Liver (tissue), 3 donors: Measurements from ENCODE around the gene NDFIP1.

Source experiments
- CTCF ChIP-seq: fragments of 150-350 bp; IDR thresholded peaks from 2 replicates; pipeline ENCODE4 v1.5.1; 2017; ENCODE audit warnings: improper control_type of control experiment, low read depth, low read length; ENCODE audit not compliant: missing input control
- EGR1 ChIP-seq, 2 donors: IDR thresholded peaks; 2 replicates each; pipeline ENCODE4 v1.6.1; 2016 to 2018; ENCODE audit warnings: antibody characterized with exemption in 2 of 2, low read depth in 2 of 2
- FOXA1 ChIP-seq: IDR thresholded peaks from 2 replicates; pipeline ENCODE4 v1.6.1; 2016; ENCODE audit warnings: antibody characterized with exemption
- FOXA2 ChIP-seq: IDR thresholded peaks from 2 replicates; pipeline ENCODE4 v1.6.1; 2016; ENCODE audit warnings: antibody characterized with exemption
- JUND ChIP-seq, 2 donors: IDR thresholded peaks; 2 replicates each; pipeline ENCODE4 v1.6.1; 2016; ENCODE audit warnings: antibody characterized with exemption in 2 of 2
- MAX ChIP-seq: IDR thresholded peaks from 2 replicates; pipeline ENCODE4 v1.6.1; 2016; ENCODE audit warnings: antibody characterized with exemption
- RAD21 ChIP-seq, 2 donors: IDR thresholded peaks; 2 replicates each; pipeline ENCODE4 v1.6.1; 2016; ENCODE audit warnings: antibody characterized with exemption in 2 of 2, mild to moderate bottlenecking in 2 of 2
- REST ChIP-seq: IDR thresholded peaks from 2 replicates; pipeline ENCODE4 v1.6.1; 2016; ENCODE audit warnings: antibody characterized with exemption, mild to moderate bottlenecking
- TAF1 ChIP-seq: conservative IDR thresholded peaks from 2 replicates; pipeline ENCODE4 v1.6.1; 2016; ENCODE audit warnings: antibody characterized with exemption, mild to moderate bottlenecking
- YY1 ChIP-seq: IDR thresholded peaks from 2 replicates; pipeline ENCODE4 v1.6.1; 2016; ENCODE audit warnings: antibody characterized with exemption, mild to moderate bottlenecking
- ZBTB33 ChIP-seq: IDR thresholded peaks from 2 replicates; pipeline ENCODE4 v1.6.1; 2016; ENCODE audit warnings: antibody characterized with exemption
- donor health status: healthy.
- donor health status: healthy.

GRCh38 chr5:142086679-142087078 is 21.9 kb upstream of the NDFIP1 start:
- TF ChIP-seq CTCF = no peak
- TF ChIP-seq MAX = no peak
- TF ChIP-seq TAF1 = no peak
- TF ChIP-seq YY1 = no peak
- no peak for TF ChIP-seq FOXA1
- no peak for TF ChIP-seq FOXA2
- no peak for TF ChIP-seq EGR1 (IDR thresholded peaks at IDR 0.05; ENCODE audit: low read depth in 2 of 2)
- TF ChIP-seq RAD21 (IDR thresholded peaks at IDR 0.05) = no peak
- TF ChIP-seq JUND (IDR thresholded peaks at IDR 0.05) = no peak
- TF ChIP-seq ZBTB33 = no peak
- TF ChIP-seq REST = no peak
